Smooth muscle cell (in vitro differentiated cells): Measurements from ENCODE around the gene YAP1. TPM values are rescaled to one million over a fixed set of nuclear protein-coding genes. Genes with fewer than 3 reads are reported as not detected.

Experiments
- DNase-seq: peaks from one replicate; lab custom pipeline; 2025; ENCODE audit not compliant: unreplicated experiment; lab: John Stamatoyannopoulos, UW
- H2AFZ ChIP-seq: fragments of 200-600 bp; sonication (generic); 2 replicates; pipeline ENCODE4 v1.6.0; 2016; ENCODE audit warnings: antibody characterized with exemption, low read depth, mild to moderate bottlenecking
- H3F3A ChIP-seq: fragments of 200-600 bp; sonication (generic); 2 replicates; pipeline ENCODE4 v1.6.0; 2017; ENCODE audit warnings: antibody characterized with exemption, low read depth
- H3K27ac ChIP-seq: fragments of 200-600 bp; sonication (generic); 2 replicates; pipeline ENCODE4 v1.5.1; 2016; ENCODE audit warnings: low read depth, mild to moderate bottlenecking
- H3K27me3 ChIP-seq: fragments of 200-600 bp; sonication (generic); 2 replicates; pipeline ENCODE4 v1.6.1; 2016; ENCODE audit warnings: low read depth, mild to moderate bottlenecking
- H3K36me3 ChIP-seq: fragments of 200-600 bp; sonication (generic); 2 replicates; pipeline ENCODE4 v1.5.1; 2016; ENCODE audit warnings: low read depth
- H3K4me1 ChIP-seq: fragments of 200-600 bp; sonication (generic); 2 replicates; pipeline ENCODE4 v1.5.1; 2016; ENCODE audit warnings: low read depth
- H3K4me2 ChIP-seq: fragments of 200-600 bp; sonication (generic); 2 replicates; pipeline ENCODE4 v1.6.0; 2016; ENCODE audit warnings: mild to moderate bottlenecking
- H3K4me3 ChIP-seq: fragments of 200-600 bp; sonication (generic); 2 replicates; pipeline ENCODE4 v1.5.1; 2016; ENCODE audit warnings: mild to moderate bottlenecking
- H3K79me2 ChIP-seq: fragments of 200-600 bp; sonication (generic); 2 replicates; pipeline ENCODE4 v1.6.0; 2016; ENCODE audit warnings: low read depth, mild to moderate bottlenecking
- H3K9ac ChIP-seq: fragments of 200-600 bp; sonication (generic); 2 replicates; pipeline ENCODE4 v1.6.0; 2016; ENCODE audit warnings: low read depth
- H3K9me3 ChIP-seq: fragments of 200-600 bp; sonication (generic); replicated peaks from 2 replicates; pipeline ENCODE4 v1.5.1; 2016; ENCODE audit warnings: low read depth
- H4K20me1 ChIP-seq: fragments of 200-600 bp; sonication (generic); 2 replicates; pipeline ENCODE4 v1.6.0; 2016; ENCODE audit warnings: low read depth
- WGBS: methylation state at CpG from one replicate; pipeline ENCODE4 v1.1.7; 2016; ENCODE audit warnings: low lambda C conversion rate; 5-methylcytosine and 5-hydroxymethylcytosine counted together
- polyA plus RNA-seq: library from polyadenylated mRNA; unstranded; fragments of >200 nt; fragmentation: Nextera tagmentation; extraction: Ambion mirVana; gene quantifications from 2 replicates; pipeline ENCODE4 v1.2.1, GENCODE V29; 2016
- total RNA-seq: library from RNA; depleted of rRNA; stranded (reverse); fragments of >200 nt; gene quantifications from 2 replicates; pipeline ENCODE4 v1.2.3, GENCODE V29; 2014
- TF ChIP-seq, protein P1 (sequence below): fragments of 200-600 bp; sonication (generic); IDR thresholded peaks from 2 replicates; pipeline ENCODE4 v1.5.1; 2017; ENCODE audit warnings: borderline replicate concordance, mild to moderate bottlenecking, antibody characterized with exemption; ENCODE audit not compliant: insufficient read depth, poor library complexity, severe bottlenecking

YAP1 gene
- total and polyA plus RNA-seq, 2 experiments from 2014 or later, result 25.1 to 174 TPM

DNA sequence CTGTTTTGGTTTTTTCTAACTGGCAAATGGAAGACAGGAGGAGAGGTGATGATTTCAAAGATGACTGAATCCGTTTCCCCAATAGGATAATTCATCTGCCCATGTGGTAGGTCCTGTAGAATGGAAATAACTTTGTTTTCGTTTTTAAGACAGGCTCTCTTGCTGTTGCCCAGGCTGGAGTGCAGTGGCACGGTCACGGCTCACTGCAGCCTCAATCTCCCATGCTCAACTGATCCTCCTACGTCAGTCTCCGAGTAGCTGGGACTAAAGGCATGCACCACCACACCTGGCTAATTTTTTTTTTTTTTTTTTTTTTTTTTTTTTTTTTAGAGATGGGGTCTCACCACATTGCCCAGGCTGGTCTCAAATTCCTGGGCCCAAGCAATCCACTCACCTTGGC, 129.7 kb downstream of the YAP1 start:
- Histone ChIP-seq H3K36me3 (no peaks in the 10 kb centered on the region), H3K79me2 (no peaks in the 10 kb centered on the region), H3K4me3 (no peak overlapping the region), H3K27ac (no peak overlapping the region), H3K27me3 (no peaks in the 10 kb centered on the region), H3K9me3 (no peaks in the 10 kb centered on the region), H3F3A (peaks cover 9% of the 10 kb centered on the region), H4K20me1 (no peaks in the 10 kb centered on the region), H3K4me2 (no peak overlapping the region), H3K4me1 (peaks cover 7% of the 10 kb centered on the region), H2AFZ (no peak overlapping the region), H3K9ac (no peak overlapping the region)
- TF ChIP-seq, protein P1, sequence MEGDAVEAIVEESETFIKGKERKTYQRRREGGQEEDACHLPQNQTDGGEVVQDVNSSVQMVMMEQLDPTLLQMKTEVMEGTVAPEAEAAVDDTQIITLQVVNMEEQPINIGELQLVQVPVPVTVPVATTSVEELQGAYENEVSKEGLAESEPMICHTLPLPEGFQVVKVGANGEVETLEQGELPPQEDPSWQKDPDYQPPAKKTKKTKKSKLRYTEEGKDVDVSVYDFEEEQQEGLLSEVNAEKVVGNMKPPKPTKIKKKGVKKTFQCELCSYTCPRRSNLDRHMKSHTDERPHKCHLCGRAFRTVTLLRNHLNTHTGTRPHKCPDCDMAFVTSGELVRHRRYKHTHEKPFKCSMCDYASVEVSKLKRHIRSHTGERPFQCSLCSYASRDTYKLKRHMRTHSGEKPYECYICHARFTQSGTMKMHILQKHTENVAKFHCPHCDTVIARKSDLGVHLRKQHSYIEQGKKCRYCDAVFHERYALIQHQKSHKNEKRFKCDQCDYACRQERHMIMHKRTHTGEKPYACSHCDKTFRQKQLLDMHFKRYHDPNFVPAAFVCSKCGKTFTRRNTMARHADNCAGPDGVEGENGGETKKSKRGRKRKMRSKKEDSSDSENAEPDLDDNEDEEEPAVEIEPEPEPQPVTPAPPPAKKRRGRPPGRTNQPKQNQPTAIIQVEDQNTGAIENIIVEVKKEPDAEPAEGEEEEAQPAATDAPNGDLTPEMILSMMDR, result no peak
- no peak for DNase-seq
- 95% methylated on average over 6 of the region's 6 CpGs for WGBS

DNA sequence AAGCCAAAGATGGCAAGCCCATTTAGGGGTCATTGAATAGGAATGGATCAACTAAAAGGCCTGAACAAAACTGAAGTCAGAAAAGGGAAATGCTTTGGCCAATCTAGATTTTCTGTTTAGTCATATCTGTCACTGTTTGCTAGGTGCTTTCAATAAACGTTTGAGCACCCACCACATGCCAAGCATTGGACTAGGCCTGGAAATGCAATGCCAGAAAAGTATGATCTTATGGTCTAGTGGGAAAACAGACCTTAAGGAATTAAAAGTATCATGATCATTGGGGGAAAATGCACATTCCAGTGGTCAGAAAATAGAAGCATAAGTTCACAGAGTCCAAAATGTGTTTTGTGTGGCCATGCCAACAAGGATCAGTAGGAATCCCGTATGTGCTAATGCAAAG, 130.3 kb downstream of the YAP1 start:
- no peak overlapping the region for H3K27ac ChIP-seq
- no peaks in the 10 kb centered on the region for H3K27me3 ChIP-seq
- H2AFZ ChIP-seq, result no peak overlapping the region
- TF ChIP-seq, protein P1, result no peak
- peaks cover 7% of the 10 kb centered on the region for H3K4me1 ChIP-seq
- no peak for DNase-seq
- H3K9me3 ChIP-seq, result no peaks in the 10 kb centered on the region
- H3K4me3 ChIP-seq, result no peak overlapping the region
- 51% methylated on average over 2 of the region's 2 CpGs for WGBS
- H3K9ac ChIP-seq, result no peak overlapping the region
- H4K20me1 ChIP-seq, result no peaks in the 10 kb centered on the region
- H3K36me3 ChIP-seq, result no peaks in the 10 kb centered on the region
- no peaks in the 10 kb centered on the region for H3K79me2 ChIP-seq
- peaks cover 9% of the 10 kb centered on the region for H3F3A ChIP-seq
- no peak overlapping the region for H3K4me2 ChIP-seq

- no peak overlapping the region for H3K27ac ChIP-seq
- 57% methylated on average over 1 of the region's 1 CpG for whole genome bisulfite sequencing
- TF ChIP-seq, protein P1, result no peak
Observed at GRCh38 chr11:102241026-102241425, 130.8 kb downstream of the YAP1 start.

GRCh38 chr11:102243399-102243884, 133.2 kb downstream of the YAP1 start:
- Histone ChIP-seq H3K9ac (no peak overlapping the region), H3K27me3 (no peaks in the 10 kb centered on the region), H3K9me3 (no peaks in the 10 kb centered on the region), H3K27ac (peak overlapping the region; percentile 82), H3K4me2 (no peak overlapping the region), H2AFZ (no peak overlapping the region), H3K4me1 (no peaks in the 10 kb centered on the region), H3K4me3 (no peak overlapping the region), H4K20me1 (no peaks in the 10 kb centered on the region), H3F3A (no peaks in the 10 kb centered on the region), H3K79me2 (no peaks in the 10 kb centered on the region), H3K36me3 (no peaks in the 10 kb centered on the region)
- TF ChIP-seq, protein P1, result no peak
- WGBS, result 91% methylated on average over 2 of the region's 2 CpGs
- DNase-seq, result no peak

More at GRCh38 chr11:102241026-102241425, 130.8 kb downstream of the YAP1 start:
- Histone ChIP-seq H3K27me3 (no peaks in the 10 kb centered on the region), H3K9ac (no peak overlapping the region), H3K4me1 (peaks cover 7% of the 10 kb centered on the region), H4K20me1 (no peaks in the 10 kb centered on the region), H3K36me3 (no peaks in the 10 kb centered on the region), H3K4me2 (no peak overlapping the region), H2AFZ (no peak overlapping the region), H3K79me2 (no peaks in the 10 kb centered on the region), H3K9me3 (no peaks in the 10 kb centered on the region), H3K4me3 (no peak overlapping the region), H3F3A (peaks cover 9% of the 10 kb centered on the region)
- DNase-seq, result no peak
